ENCODE data around the gene THEMIS. TPM values are rescaled to one million over a fixed set of nuclear protein-coding genes. Genes with fewer than 3 reads are reported as not detected.

Gene THEMIS
- total and polyA plus RNA-seq, 2 experiments from 2014 or later: 0.05 to 0.11 TPM

DNA sequence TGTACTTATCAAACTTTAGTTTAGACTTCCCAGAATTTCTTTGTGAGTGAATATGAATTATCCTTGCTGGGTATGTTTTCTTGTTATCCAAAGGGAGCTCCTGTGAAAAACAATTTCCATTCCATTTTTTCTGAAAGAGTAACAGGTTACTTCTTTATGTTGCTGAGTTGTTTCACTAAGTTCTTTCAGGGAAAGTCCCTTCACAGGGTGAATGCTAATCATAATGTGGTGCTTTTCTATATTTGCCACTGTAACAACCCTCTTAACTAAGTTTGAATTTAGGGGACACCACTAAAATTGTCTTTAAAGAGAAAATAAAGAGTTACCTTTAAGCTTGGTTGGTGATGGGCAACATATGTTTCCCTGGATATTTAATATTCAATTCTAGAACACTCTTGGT lies 79.4 kb downstream of the THEMIS start:
- Histone ChIP-seq H3F3A (ENCODE audit: insufficient read depth) (no peaks in the 10 kb centered on the region), H3K79me2 (ENCODE audit: insufficient read depth) (no peaks in the 10 kb centered on the region), H3K36me3 (ENCODE audit: low read depth) (no peaks in the 10 kb centered on the region), H2AFZ (no peak overlapping the region), H3K27ac (no peak overlapping the region), H3K27me3 (replicated peaks; ENCODE audit: insufficient read depth) (no peaks in the 10 kb centered on the region), H3K9ac (no peak overlapping the region), H3K4me2 (ENCODE audit: unreplicated experiment) (no peak overlapping the region), H3K9me3 (ENCODE audit: low read depth) (no peaks in the 10 kb centered on the region), H4K20me1 (ENCODE audit: insufficient read depth) (no peaks in the 10 kb centered on the region), H3K9me2 (ENCODE audit: insufficient read depth) (no peaks in the 10 kb centered on the region), H3K4me1 (ENCODE audit: insufficient read depth) (no peaks in the 10 kb centered on the region), H3K4me3 (no peak overlapping the region)
- in situ Hi-C loops (cut with MboI): no loop called here
- no peak for TF ChIP-seq EZH2phosphoT487 (IDR thresholded peaks at IDR 0.05; ENCODE audit: insufficient read depth, low read depth)
- no peak for TF ChIP-seq EZH2 (IDR thresholded peaks at IDR 0.05; ENCODE audit: insufficient read depth, poor library complexity, severe bottlenecking)
- DNase-seq: no peak

DNA sequence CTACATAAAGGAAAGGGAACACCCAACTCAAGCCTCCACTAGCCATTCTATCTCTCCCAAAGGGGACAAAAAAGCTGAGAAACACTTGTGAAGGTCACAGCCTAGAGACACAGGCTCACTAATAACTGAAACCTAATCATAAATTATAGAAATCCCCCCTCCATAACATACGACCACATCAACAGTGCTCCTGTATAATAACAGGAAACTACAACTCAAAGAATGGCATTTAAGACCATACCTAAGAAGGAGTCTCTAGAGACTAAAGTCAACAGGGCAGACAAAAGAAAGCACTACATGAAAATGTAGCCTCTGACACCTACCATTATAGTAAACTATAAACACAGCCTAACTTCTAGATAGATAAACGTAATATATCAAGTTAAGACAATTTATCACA lies 82.7 kb downstream of the THEMIS start:
- no peak overlapping the region for H2AFZ ChIP-seq
- H3K9ac ChIP-seq: no peak overlapping the region
- in situ Hi-C loops (cut with MboI): no loop called here
- no peaks in the 10 kb centered on the region for H3K4me1 ChIP-seq (ENCODE audit: insufficient read depth)
- no peaks in the 10 kb centered on the region for H4K20me1 ChIP-seq (ENCODE audit: insufficient read depth)
- no peaks in the 10 kb centered on the region for H3K9me2 ChIP-seq (ENCODE audit: insufficient read depth)
- H3K4me2 ChIP-seq (ENCODE audit: unreplicated experiment): no peak overlapping the region
- TF ChIP-seq EZH2 (IDR thresholded peaks at IDR 0.05; ENCODE audit: insufficient read depth, poor library complexity, severe bottlenecking) (no peak), EZH2phosphoT487 (IDR thresholded peaks at IDR 0.05; ENCODE audit: insufficient read depth, low read depth) (no peak)
- H3K79me2 ChIP-seq (ENCODE audit: insufficient read depth): no peaks in the 10 kb centered on the region
- H3F3A ChIP-seq (ENCODE audit: insufficient read depth): no peaks in the 10 kb centered on the region
- no peak overlapping the region for H3K27ac ChIP-seq
- 16 to 26% methylated on average over 2 of the region's 2 CpGs for WGBS, 2 experiments (ENCODE audit: low coverage in 1 of 2, low lambda C conversion rate in 2 of 2, missing lambda C conversion rate in 2 of 2)
- no peaks in the 10 kb centered on the region for H3K36me3 ChIP-seq (ENCODE audit: low read depth)
- no peak overlapping the region for H3K4me3 ChIP-seq
- H3K9me3 ChIP-seq (ENCODE audit: low read depth): no peaks in the 10 kb centered on the region
- no peak for DNase-seq
- H3K27me3 ChIP-seq (replicated peaks; ENCODE audit: insufficient read depth): no peaks in the 10 kb centered on the region

DNA sequence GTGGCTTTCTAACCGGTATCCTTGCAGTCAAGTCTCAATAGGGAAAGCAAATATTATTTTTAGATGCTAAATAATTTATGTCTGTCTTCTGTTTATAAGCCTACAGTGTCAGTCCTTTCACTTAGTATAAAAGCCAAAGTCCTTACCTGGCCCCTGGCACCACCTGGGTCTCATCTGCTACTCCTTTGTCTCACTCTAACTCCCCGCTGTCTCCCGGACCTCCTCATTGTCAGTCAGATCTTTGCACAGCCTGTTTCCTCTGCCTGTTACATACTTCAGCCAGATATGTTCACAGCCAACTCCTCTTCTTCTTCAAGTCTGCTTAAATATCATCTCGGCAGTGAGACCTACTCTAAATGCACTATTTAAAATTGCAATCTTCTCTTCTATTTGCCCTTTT lies 84.2 kb downstream of the THEMIS start:
- Histone ChIP-seq H3K9ac (no peak overlapping the region), H3K4me3 (no peak overlapping the region), H3K4me2 (ENCODE audit: unreplicated experiment) (no peak overlapping the region), H3K4me1 (ENCODE audit: insufficient read depth) (no peaks in the 10 kb centered on the region), H3K27me3 (replicated peaks; ENCODE audit: insufficient read depth) (no peaks in the 10 kb centered on the region), H2AFZ (no peak overlapping the region), H3F3A (ENCODE audit: insufficient read depth) (no peaks in the 10 kb centered on the region), H3K79me2 (ENCODE audit: insufficient read depth) (no peaks in the 10 kb centered on the region), H3K27ac (no peak overlapping the region), H3K36me3 (ENCODE audit: low read depth) (no peaks in the 10 kb centered on the region), H3K9me2 (ENCODE audit: insufficient read depth) (no peaks in the 10 kb centered on the region), H3K9me3 (ENCODE audit: low read depth) (no peaks in the 10 kb centered on the region), H4K20me1 (ENCODE audit: insufficient read depth) (no peaks in the 10 kb centered on the region)
- in situ Hi-C loops (cut with MboI): no loop called here
- no peak for DNase-seq
- WGBS, 2 experiments (ENCODE audit: low coverage in 1 of 2, low lambda C conversion rate in 2 of 2, missing lambda C conversion rate in 2 of 2): 85 to 91% methylated on average over 4 of the region's 4 CpGs
- TF ChIP-seq EZH2 (IDR thresholded peaks at IDR 0.05; ENCODE audit: insufficient read depth, poor library complexity, severe bottlenecking) (no peak), EZH2phosphoT487 (IDR thresholded peaks at IDR 0.05; ENCODE audit: insufficient read depth, low read depth) (no peak)

DNA sequence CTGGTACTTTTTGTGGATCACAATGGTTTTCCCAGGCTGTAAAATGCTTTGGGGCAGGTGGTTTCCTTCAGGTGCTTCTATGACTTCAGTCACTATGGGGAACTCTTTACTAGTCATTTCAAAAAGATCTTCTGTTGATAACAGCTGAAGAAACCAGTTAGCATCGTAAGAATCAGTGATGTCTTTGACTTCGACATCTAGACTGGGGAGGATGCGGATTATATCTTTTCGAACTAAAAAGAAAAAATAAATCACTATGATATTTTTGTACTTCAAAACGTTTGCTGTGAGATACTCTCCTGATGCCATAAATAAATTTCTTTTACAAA lies 87.2 kb downstream of the THEMIS start:
- no peaks in the 10 kb centered on the region for H3K36me3 ChIP-seq (ENCODE audit: low read depth)
- no peaks in the 10 kb centered on the region for H3K9me3 ChIP-seq (ENCODE audit: low read depth)
- DNase-seq: no peak
- H4K20me1 ChIP-seq (ENCODE audit: insufficient read depth): no peaks in the 10 kb centered on the region
- no peaks in the 10 kb centered on the region for H3K9me2 ChIP-seq (ENCODE audit: insufficient read depth)
- in situ Hi-C loops (cut with MboI): no loop called here
- no peak overlapping the region for H2AFZ ChIP-seq
- H3K4me1 ChIP-seq (ENCODE audit: insufficient read depth): no peaks in the 10 kb centered on the region
- WGBS, 2 experiments (ENCODE audit: low coverage in 1 of 2, low lambda C conversion rate in 2 of 2, missing lambda C conversion rate in 2 of 2): 71 to 76% methylated on average over 5 of the region's 5 CpGs
- no peaks in the 10 kb centered on the region for H3K79me2 ChIP-seq (ENCODE audit: insufficient read depth)
- no peak overlapping the region for H3K4me3 ChIP-seq
- H3K9ac ChIP-seq: no peak overlapping the region
- no peak overlapping the region for H3K27ac ChIP-seq
- no peak for TF ChIP-seq EZH2 (IDR thresholded peaks at IDR 0.05; ENCODE audit: insufficient read depth, poor library complexity, severe bottlenecking)
- H3F3A ChIP-seq (ENCODE audit: insufficient read depth): no peaks in the 10 kb centered on the region
- H3K4me2 ChIP-seq (ENCODE audit: unreplicated experiment): no peak overlapping the region
- H3K27me3 ChIP-seq (replicated peaks; ENCODE audit: insufficient read depth): no peaks in the 10 kb centered on the region

DNA sequence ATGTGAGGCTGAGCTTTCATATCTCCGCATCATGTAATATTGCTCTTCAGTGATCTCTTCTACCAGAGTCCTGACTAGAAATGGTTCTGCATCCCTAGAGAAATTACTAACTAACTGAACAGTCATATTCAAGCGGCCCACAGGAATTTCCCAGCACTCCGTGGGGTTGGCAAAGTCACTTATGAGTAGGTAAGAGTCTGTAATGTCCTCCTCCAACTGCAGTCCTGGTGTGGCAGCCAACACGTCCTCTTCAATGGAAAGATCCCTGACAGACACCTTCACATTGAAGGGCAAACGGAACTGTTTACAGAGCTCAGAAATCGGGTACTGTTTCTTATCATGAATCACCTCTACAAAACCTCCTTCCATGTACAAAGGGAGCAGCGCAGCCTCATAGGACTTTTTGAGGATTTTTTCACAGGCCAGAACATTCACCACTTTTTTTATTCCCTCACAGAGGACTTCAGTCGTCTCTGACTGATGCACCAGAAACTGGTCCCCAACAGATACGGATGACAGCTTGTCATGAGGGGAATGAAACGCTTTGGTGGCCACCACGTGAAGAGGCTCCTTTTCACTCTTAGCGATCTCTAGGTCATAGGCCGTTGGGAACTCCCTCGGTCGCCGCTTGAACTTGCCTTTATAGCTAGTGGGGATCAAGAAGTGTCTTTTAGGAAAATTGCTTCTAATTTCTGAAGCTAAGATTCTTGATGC lies 87.7 kb downstream of the THEMIS start:
- in situ Hi-C loops (cut with MboI): no loop called here
- H3K9me3 ChIP-seq (ENCODE audit: low read depth): no peaks in the 10 kb centered on the region
- H2AFZ ChIP-seq: no peak overlapping the region
- H3K4me2 ChIP-seq (ENCODE audit: unreplicated experiment): no peak overlapping the region
- no peak overlapping the region for H3K9ac ChIP-seq
- whole genome bisulfite sequencing, 2 experiments (ENCODE audit: low coverage in 1 of 2, low lambda C conversion rate in 2 of 2, missing lambda C conversion rate in 2 of 2): 69 to 70% methylated on average over 16 of the region's 16 CpGs
- no peak overlapping the region for H3K27ac ChIP-seq
- peak; percentile 5 for DNase-seq
- no peaks in the 10 kb centered on the region for H4K20me1 ChIP-seq (ENCODE audit: insufficient read depth)
- TF ChIP-seq EZH2phosphoT487 (IDR thresholded peaks at IDR 0.05; ENCODE audit: insufficient read depth, low read depth): no peak
- no peak for TF ChIP-seq EZH2 (IDR thresholded peaks at IDR 0.05; ENCODE audit: insufficient read depth, poor library complexity, severe bottlenecking)
- no peaks in the 10 kb centered on the region for H3F3A ChIP-seq (ENCODE audit: insufficient read depth)
- no peaks in the 10 kb centered on the region for H3K36me3 ChIP-seq (ENCODE audit: low read depth)
- no peaks in the 10 kb centered on the region for H3K4me1 ChIP-seq (ENCODE audit: insufficient read depth)
- no peaks in the 10 kb centered on the region for H3K9me2 ChIP-seq (ENCODE audit: insufficient read depth)
- no peaks in the 10 kb centered on the region for H3K79me2 ChIP-seq (ENCODE audit: insufficient read depth)
- no peaks in the 10 kb centered on the region for H3K27me3 ChIP-seq (replicated peaks; ENCODE audit: insufficient read depth)
- no peak overlapping the region for H3K4me3 ChIP-seq

All from GM23248 (cell line).